Astrocyte (in vitro differentiated cells and primary cell): ENCODE results near the gene CHRNA5. TPM values are rescaled to one million over a fixed set of nuclear protein-coding genes. Genes with fewer than 3 reads are reported as not detected.

Experiments
- DNase-seq: peaks from one replicate; pipeline ENCODE4 v3.0.0-alpha.2; 2010; ENCODE audit warnings: low read depth
- FAIRE-seq: peaks from 2 replicates; lab custom pipeline; 2011; peaks lifted over from hg19 to GRCh38; lab: Jason Lieb, UNC
- H2AFZ ChIP-seq: 2 replicates; pipeline ENCODE4 v1.6.0; 2012; ENCODE audit warnings: low read depth, low read length, inconsistent platforms
- H3K27ac ChIP-seq: 2 replicates; pipeline ENCODE4 v1.5.1; 2011; ENCODE audit warnings: low read depth, low read length, inconsistent platforms
- H3K27me3 ChIP-seq: 2 replicates; pipeline ENCODE4 v1.6.0; 2011; ENCODE audit warnings: low read length, inconsistent platforms; ENCODE audit not compliant: insufficient read depth
- H3K36me3 ChIP-seq: 2 replicates; pipeline ENCODE4 v1.5.1; 2011; ENCODE audit warnings: low read length, inconsistent platforms; ENCODE audit not compliant: insufficient read depth
- H3K4me1 ChIP-seq: 2 replicates; pipeline ENCODE4 v1.5.1; 2011; ENCODE audit warnings: low read length, inconsistent platforms; ENCODE audit not compliant: insufficient read depth
- H3K4me2 ChIP-seq: 2 replicates; pipeline ENCODE4 v1.6.0; 2012; ENCODE audit warnings: low read length, inconsistent platforms
- H3K4me3 ChIP-seq: 2 replicates; pipeline ENCODE4 v1.5.1; 2011; ENCODE audit warnings: low read depth, mild to moderate bottlenecking, low read length, inconsistent platforms; ENCODE audit not compliant: insufficient read depth
- H3K79me2 ChIP-seq: 2 replicates; pipeline ENCODE4 v1.6.0; 2012; ENCODE audit warnings: mild to moderate bottlenecking, low read length, inconsistent platforms; ENCODE audit not compliant: insufficient read depth
- H3K9ac ChIP-seq: 2 replicates; pipeline ENCODE4 v1.6.0; 2012; ENCODE audit warnings: mild to moderate bottlenecking, low read length, inconsistent platforms
- H3K9me3 ChIP-seq: 2 replicates; pipeline ENCODE4 v1.5.1; 2012; ENCODE audit warnings: low read depth, mild to moderate bottlenecking, low read length, inconsistent platforms; ENCODE audit not compliant: insufficient read depth
- H4K20me1 ChIP-seq: 2 replicates; pipeline ENCODE4 v1.6.0; 2012; ENCODE audit warnings: low read length, inconsistent platforms; ENCODE audit not compliant: insufficient read depth
- H3K27ac Mint-ChIP-seq: one replicate; pipeline ENCODE4 v1.8.0; 2021; ENCODE audit warnings: mild to moderate bottlenecking, mixed read lengths; ENCODE audit not compliant: unreplicated experiment
- H3K27me3 Mint-ChIP-seq: one replicate; pipeline ENCODE4 v1.8.0; 2021; ENCODE audit warnings: low read depth, mixed read lengths; ENCODE audit not compliant: unreplicated experiment
- H3K36me3 Mint-ChIP-seq: one replicate; pipeline ENCODE4 v1.8.0; 2021; ENCODE audit warnings: low read depth, mixed read lengths; ENCODE audit not compliant: unreplicated experiment
- H3K4me1 Mint-ChIP-seq: one replicate; pipeline ENCODE4 v1.8.0; 2021; ENCODE audit warnings: low read depth, mixed read lengths; ENCODE audit not compliant: unreplicated experiment
- H3K4me3 Mint-ChIP-seq: one replicate; pipeline ENCODE4 v1.8.0; 2021; ENCODE audit warnings: mild to moderate bottlenecking, moderate library complexity, mixed read lengths; ENCODE audit not compliant: unreplicated experiment
- H3K9me3 Mint-ChIP-seq: one replicate; pipeline ENCODE4 v1.8.0; 2021; ENCODE audit warnings: mild to moderate bottlenecking, mixed read lengths; ENCODE audit not compliant: unreplicated experiment
- CTCF ChIP-seq: IDR thresholded peaks from 2 replicates; pipeline ENCODE4 v1.5.1; 2011; ENCODE audit warnings: low read depth, mild to moderate bottlenecking, inconsistent platforms, low read length, moderate library complexity; ENCODE audit not compliant: insufficient read depth
- EZH2 ChIP-seq: IDR thresholded peaks from 2 replicates; pipeline ENCODE4 v1.6.1; 2012; ENCODE audit warnings: mild to moderate bottlenecking, low read length, inconsistent platforms; ENCODE audit not compliant: insufficient read depth
- total RNA-seq: library from RNA; stranded (reverse); gene quantifications from 2 replicates; pipeline ENCODE4 v1.2.1, GENCODE V29; 2021

CHRNA5 gene
- total RNA-seq, 1 donor from 2014 or later: 2.5 TPM

GRCh38 chr15:78561490-78561889 lies 3.8 kb upstream of the CHRNA5 start:
- Histone ChIP-seq H4K20me1 (no peaks in the 10 kb centered on the region), H3K79me2 (no peaks in the 10 kb centered on the region), H3K4me1 (no peaks in the 10 kb centered on the region), H3K27ac (no peak overlapping the region), H3K9ac (no peak overlapping the region), H3K4me2 (no peak overlapping the region), H3K9me3 (no peaks in the 10 kb centered on the region), H3K27me3 (no peaks in the 10 kb centered on the region), H2AFZ (no peak overlapping the region), H3K4me3 (no peak overlapping the region), H3K36me3 (no peaks in the 10 kb centered on the region)
- no peak for DNase-seq
- FAIRE-seq: no peak
- Mint-ChIP-seq H3K4me3 (no peak overlapping the region), H3K36me3 (no peaks in the 10 kb centered on the region), H3K4me1 (no peaks in the 10 kb centered on the region), H3K9me3 (no peaks in the 10 kb centered on the region), H3K27me3 (peaks cover 19% of the 10 kb centered on the region), H3K27ac (no peak overlapping the region)
- TF ChIP-seq EZH2: no peak
- TF ChIP-seq CTCF: no peak

- DNase-seq (no peak), FAIRE-seq (no peak)
- Mint-ChIP-seq H3K4me3 (no peak overlapping the region), H3K27ac (no peak overlapping the region), H3K9me3 (no peaks in the 10 kb centered on the region), H3K27me3 (peaks cover 19% of the 10 kb centered on the region), H3K4me1 (no peaks in the 10 kb centered on the region), H3K36me3 (no peaks in the 10 kb centered on the region)
- H4K20me1 ChIP-seq: no peaks in the 10 kb centered on the region
- no peaks in the 10 kb centered on the region for H3K9me3 ChIP-seq
- H3K27ac ChIP-seq: no peak overlapping the region
- H3K4me3 ChIP-seq: no peak overlapping the region
- no peaks in the 10 kb centered on the region for H3K79me2 ChIP-seq
- TF ChIP-seq CTCF: no peak
- no peak for TF ChIP-seq EZH2
- no peak overlapping the region for H3K9ac ChIP-seq
- no peaks in the 10 kb centered on the region for H3K4me1 ChIP-seq
- no peaks in the 10 kb centered on the region for H3K36me3 ChIP-seq
- no peaks in the 10 kb centered on the region for H3K27me3 ChIP-seq
- H2AFZ ChIP-seq: no peak overlapping the region
- no peak overlapping the region for H3K4me2 ChIP-seq
Observed at GRCh38 chr15:78563092-78563491, 2.2 kb upstream of the CHRNA5 start.

- FAIRE-seq: no peak
- peak overlapping the region; percentile 80 for H3K4me3 Mint-ChIP-seq
- H3K27ac ChIP-seq: no peak overlapping the region
- H3K4me3 ChIP-seq: no peak overlapping the region
- H3K27me3 ChIP-seq: no peaks in the 10 kb centered on the region
- no peak for DNase-seq
- H3K9me3 ChIP-seq: no peaks in the 10 kb centered on the region
- no peaks in the 10 kb centered on the region for H4K20me1 ChIP-seq
- H3K4me1 Mint-ChIP-seq: no peaks in the 10 kb centered on the region
- H3K9me3 Mint-ChIP-seq: no peaks in the 10 kb centered on the region
- H3K36me3 ChIP-seq: no peaks in the 10 kb centered on the region
- no peaks in the 10 kb centered on the region for H3K4me1 ChIP-seq
- peak overlapping the region; percentile 83 for H2AFZ ChIP-seq
- H3K79me2 ChIP-seq: no peaks in the 10 kb centered on the region
- no peak overlapping the region for H3K27ac Mint-ChIP-seq
- TF ChIP-seq CTCF (no peak), EZH2 (no peak)
- peak overlapping the region; percentile 97 for H3K4me2 ChIP-seq
- H3K27me3 Mint-ChIP-seq: peaks cover 16% of the 10 kb centered on the region
- H3K9ac ChIP-seq: no peak overlapping the region
- H3K36me3 Mint-ChIP-seq: no peaks in the 10 kb centered on the region
Observed at GRCh38 chr15:78564743-78565096, 600 bp upstream of the CHRNA5 start.
